ENCODE measurements around the gene FARP2.

The FARP2 gene

DNA sequence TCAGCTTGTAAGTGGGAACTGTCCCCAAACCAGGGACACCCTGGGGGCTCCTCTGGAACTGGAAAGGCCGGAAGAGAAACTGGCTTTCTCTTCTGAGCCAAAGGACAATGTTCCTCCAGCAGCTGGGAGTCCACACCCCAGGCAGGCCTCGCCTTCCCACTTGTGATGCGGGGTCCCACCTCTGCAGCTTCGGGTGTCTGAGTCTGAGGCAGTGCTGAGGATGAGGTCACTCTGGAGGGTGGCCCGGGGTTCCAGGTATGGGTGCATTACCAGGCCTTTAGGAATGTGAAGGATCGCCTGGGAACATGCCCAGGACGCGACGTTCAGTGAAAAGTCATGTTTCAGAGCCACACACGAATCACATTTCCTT, 184.3 kb downstream of the FARP2 start:
- no peaks in the 10 kb centered on the region for H3K36me3 Mint-ChIP-seq
- H3K27me3 Mint-ChIP-seq, result peaks cover 14% of the 10 kb centered on the region
- no peaks in the 10 kb centered on the region for H3K9me3 Mint-ChIP-seq
- peak overlapping the region; percentile 55 for H3K4me3 Mint-ChIP-seq
- no peak overlapping the region for H3K27ac Mint-ChIP-seq
- H3K4me1 Mint-ChIP-seq, result peaks cover 4% of the 10 kb centered on the region

DNA sequence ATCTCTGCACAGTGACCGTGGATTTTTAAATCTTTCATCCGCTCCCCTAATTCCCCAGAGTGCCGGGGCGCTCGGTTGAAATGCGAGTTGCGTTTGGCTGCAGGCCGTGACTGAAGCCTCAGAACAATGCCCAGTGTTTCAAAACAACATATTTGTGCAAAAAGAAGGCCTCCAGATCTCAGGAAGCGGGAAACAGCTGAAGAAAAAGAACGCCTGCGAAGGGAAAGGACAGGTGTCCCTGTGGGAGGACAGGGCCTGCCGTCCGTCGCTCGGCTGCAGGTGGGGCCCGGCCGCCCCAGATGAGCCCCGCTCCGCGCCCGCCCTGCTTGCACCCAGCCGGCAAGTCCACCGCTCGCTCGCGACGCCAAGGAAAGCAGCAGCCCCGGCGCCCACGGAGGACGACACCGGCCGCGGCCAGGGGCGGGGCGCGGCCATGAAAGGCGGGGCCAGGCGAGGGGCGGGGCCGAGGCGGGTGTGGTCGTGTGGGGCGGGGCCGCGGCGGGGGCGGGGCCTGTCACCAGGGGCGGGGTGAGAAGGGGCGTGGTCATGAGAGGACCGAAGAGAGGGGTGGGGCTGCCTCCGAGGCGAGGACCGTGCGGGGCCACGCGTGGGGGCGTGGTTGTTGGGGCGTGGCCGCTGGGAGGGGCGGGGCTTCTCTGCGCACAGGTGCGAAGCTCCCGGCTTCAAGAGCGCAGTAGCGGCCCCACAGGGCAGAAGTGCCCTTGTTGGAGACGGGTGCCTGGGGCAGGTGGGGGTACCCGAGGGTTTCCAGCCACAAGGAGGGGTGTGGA, 184.9 kb downstream of the FARP2 start:
- Mint-ChIP-seq H3K36me3 (no peaks in the 10 kb centered on the region), H3K4me3 (peak overlapping the region; percentile 55), H3K27ac (no peak overlapping the region), H3K4me1 (peaks cover 4% of the 10 kb centered on the region), H3K9me3 (no peaks in the 10 kb centered on the region), H3K27me3 (peaks cover 14% of the 10 kb centered on the region)

GRCh38 chr2:241541564-241542277, 185.6 kb downstream of the FARP2 start:
- Mint-ChIP-seq H3K36me3 (no peaks in the 10 kb centered on the region), H3K4me1 (peaks cover 4% of the 10 kb centered on the region), H3K9me3 (no peaks in the 10 kb centered on the region), H3K27ac (no peak overlapping the region), H3K27me3 (peaks cover 14% of the 10 kb centered on the region), H3K4me3 (no peak overlapping the region)

GRCh38 chr2:241542278-241542605, 186.2 kb downstream of the FARP2 start:
- H3K4me1 Mint-ChIP-seq, result peaks cover 4% of the 10 kb centered on the region
- no peaks in the 10 kb centered on the region for H3K9me3 Mint-ChIP-seq
- H3K27me3 Mint-ChIP-seq, result peaks cover 17% of the 10 kb centered on the region
- no peak overlapping the region for H3K4me3 Mint-ChIP-seq
- H3K27ac Mint-ChIP-seq, result no peak overlapping the region
- no peaks in the 10 kb centered on the region for H3K36me3 Mint-ChIP-seq
